ENCODE data around the gene TRIM41. TPM values are rescaled to one million over a fixed set of nuclear protein-coding genes. Genes with fewer than 3 reads are reported as not detected.

TRIM41 gene
- total and polyA plus RNA-seq, 2 experiments from 2014 or later, result 6.2 to 8.7 TPM

DNA sequence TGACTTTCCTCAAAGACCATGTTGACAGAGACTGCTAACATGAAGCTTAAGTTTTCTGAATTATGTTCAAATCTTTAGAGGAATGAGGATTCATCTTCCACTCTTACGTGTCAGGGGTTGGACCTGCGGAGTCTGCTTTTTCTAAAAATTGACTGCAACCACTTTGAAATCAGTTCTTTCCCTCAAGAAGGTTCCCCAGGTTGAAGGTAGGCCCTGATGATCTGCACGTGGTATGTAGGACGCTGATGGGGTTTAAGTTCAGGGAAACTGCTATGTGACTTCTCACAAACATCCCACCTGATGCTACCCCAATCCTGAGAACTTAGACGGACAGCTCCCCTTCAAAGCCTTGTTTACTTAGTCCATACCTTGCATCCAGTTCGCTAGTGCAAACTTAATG is 13.4 kb downstream of the TRIM41 start:
- ATAC-seq, result no peak
- Mint-ChIP-seq H3K4me3 (peak overlapping the region; percentile 8; the same call in 1 of the 3 replicates), H3K9me3 (peaks cover 6% of the 10 kb centered on the region; the same call in 1 of the 3 replicates), H3K36me3 (ENCODE audit: low read depth) (peaks cover 87% of the 10 kb centered on the region), H3K4me1 (peaks cover 32% of the 10 kb centered on the region), H3K27me3 (ENCODE audit: insufficient read depth, low read depth, poor library complexity) (peaks cover 50% of the 10 kb centered on the region), H3K27ac (no peak overlapping the region)
- H3F3A ChIP-seq (replicated peaks; ENCODE audit: low read depth), result peaks cover 68% of the 10 kb centered on the region
- peaks cover 58% of the 10 kb centered on the region for H3K36me3 ChIP-seq (ENCODE audit: insufficient read depth)
- no peak overlapping the region for H3K4me3 ChIP-seq
- peak overlapping the region; percentile 86 for H3K27ac ChIP-seq (ENCODE audit: low read depth)
- no peak overlapping the region for H2AFZ ChIP-seq
- peaks cover 56% of the 10 kb centered on the region for H4K20me1 ChIP-seq (replicated peaks; ENCODE audit: insufficient read depth)
- H3K4me1 ChIP-seq (ENCODE audit: insufficient read depth), result peaks cover 16% of the 10 kb centered on the region
- no peak for DNase-seq (ENCODE audit: low spot score)
- no peaks in the 10 kb centered on the region for H3K27me3 ChIP-seq (ENCODE audit: insufficient read depth)
- no peaks in the 10 kb centered on the region for H3K9me2 ChIP-seq (ENCODE audit: insufficient read depth)
- H3K79me2 ChIP-seq (replicated peaks; ENCODE audit: insufficient read depth), result peaks cover 34% of the 10 kb centered on the region
- TF ChIP-seq NANOG (IDR thresholded peaks at IDR 0.05; ENCODE audit: borderline replicate concordance) (no peak), POLR2AphosphoS5 (IDR thresholded peaks at IDR 0.05; ENCODE audit: low read depth) (no peak), EZH2phosphoT487 (IDR thresholded peaks at IDR 0.05; ENCODE audit: unreplicated experiment) (no peak), JUNB (IDR thresholded peaks at IDR 0.05; ENCODE audit: unreplicated experiment) (no peak), CREB1 (CRISPR knock-in tag; IDR thresholded peaks at IDR 0.05; ENCODE audit: low read depth) (no peak), CTCF (conservative IDR thresholded peaks at IDR 0.05; ENCODE audit: low read depth in 2 of 2) (no peak), REST (IDR thresholded peaks at IDR 0.05; ENCODE audit: unreplicated experiment) (no peak), STAT1 (IDR thresholded peaks at IDR 0.05; ENCODE audit: unreplicated experiment) (no peak), ZNF331 (CRISPR knock-in tag; IDR thresholded peaks at IDR 0.05; ENCODE audit: low read depth) (no peak), ZNF114 (CRISPR knock-in tag; IDR thresholded peaks at IDR 0.05) (no peak), EZH2 (IDR thresholded peaks at IDR 0.05; ENCODE audit: low read depth, unreplicated experiment) (no peak)
- TF ChIP-seq, protein P1, sequence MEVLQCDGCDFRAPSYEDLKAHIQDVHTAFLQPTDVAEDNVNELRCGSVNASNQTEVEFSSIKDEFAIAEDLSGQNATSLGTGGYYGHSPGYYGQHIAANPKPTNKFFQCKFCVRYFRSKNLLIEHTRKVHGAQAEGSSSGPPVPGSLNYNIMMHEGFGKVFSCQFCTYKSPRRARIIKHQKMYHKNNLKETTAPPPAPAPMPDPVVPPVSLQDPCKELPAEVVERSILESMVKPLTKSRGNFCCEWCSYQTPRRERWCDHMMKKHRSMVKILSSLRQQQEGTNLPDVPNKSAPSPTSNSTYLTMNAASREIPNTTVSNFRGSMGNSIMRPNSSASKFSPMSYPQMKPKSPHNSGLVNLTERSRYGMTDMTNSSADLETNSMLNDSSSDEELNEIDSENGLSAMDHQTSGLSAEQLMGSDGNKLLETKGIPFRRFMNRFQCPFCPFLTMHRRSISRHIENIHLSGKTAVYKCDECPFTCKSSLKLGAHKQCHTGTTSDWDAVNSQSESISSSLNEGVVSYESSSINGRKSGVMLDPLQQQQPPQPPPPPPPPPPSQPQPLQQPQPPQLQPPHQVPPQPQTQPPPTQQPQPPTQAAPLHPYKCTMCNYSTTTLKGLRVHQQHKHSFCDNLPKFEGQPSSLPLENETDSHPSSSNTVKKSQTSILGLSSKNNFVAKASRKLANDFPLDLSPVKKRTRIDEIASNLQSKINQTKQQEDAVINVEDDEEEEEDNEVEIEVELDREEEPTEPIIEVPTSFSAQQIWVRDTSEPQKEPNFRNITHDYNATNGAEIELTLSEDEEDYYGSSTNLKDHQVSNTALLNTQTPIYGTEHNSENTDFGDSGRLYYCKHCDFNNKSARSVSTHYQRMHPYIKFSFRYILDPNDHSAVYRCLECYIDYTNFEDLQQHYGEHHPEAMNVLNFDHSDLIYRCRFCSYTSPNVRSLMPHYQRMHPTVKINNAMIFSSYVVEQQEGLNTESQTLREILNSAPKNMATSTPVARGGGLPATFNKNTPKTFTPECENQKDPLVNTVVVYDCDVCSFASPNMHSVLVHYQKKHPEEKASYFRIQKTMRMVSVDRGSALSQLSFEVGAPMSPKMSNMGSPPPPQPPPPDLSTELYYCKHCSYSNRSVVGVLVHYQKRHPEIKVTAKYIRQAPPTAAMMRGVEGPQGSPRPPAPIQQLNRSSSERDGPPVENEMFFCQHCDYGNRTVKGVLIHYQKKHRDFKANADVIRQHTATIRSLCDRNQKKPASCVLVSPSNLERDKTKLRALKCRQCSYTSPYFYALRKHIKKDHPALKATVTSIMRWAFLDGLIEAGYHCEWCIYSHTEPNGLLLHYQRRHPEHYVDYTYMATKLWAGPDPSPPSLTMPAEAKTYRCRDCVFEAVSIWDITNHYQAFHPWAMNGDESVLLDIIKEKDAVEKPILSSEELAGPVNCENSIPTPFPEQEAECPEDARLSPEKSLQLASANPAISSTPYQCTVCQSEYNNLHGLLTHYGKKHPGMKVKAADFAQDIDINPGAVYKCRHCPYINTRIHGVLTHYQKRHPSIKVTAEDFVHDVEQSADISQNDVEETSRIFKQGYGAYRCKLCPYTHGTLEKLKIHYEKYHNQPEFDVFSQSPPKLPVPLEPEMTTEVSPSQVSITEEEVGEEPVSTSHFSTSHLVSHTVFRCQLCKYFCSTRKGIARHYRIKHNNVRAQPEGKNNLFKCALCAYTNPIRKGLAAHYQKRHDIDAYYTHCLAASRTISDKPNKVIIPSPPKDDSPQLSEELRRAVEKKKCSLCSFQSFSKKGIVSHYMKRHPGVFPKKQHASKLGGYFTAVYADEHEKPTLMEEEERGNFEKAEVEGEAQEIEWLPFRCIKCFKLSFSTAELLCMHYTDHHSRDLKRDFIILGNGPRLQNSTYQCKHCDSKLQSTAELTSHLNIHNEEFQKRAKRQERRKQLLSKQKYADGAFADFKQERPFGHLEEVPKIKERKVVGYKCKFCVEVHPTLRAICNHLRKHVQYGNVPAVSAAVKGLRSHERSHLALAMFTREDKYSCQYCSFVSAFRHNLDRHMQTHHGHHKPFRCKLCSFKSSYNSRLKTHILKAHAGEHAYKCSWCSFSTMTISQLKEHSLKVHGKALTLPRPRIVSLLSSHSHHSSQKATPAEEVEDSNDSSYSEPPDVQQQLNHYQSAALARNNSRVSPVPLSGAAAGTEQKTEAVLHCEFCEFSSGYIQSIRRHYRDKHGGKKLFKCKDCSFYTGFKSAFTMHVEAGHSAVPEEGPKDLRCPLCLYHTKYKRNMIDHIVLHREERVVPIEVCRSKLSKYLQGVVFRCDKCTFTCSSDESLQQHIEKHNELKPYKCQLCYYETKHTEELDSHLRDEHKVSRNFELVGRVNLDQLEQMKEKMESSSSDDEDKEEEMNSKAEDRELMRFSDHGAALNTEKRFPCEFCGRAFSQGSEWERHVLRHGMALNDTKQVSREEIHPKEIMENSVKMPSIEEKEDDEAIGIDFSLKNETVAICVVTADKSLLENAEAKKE (CRISPR knock-in tag; IDR thresholded peaks at IDR 0.05), result no peak
- TF ChIP-seq, protein P2, sequence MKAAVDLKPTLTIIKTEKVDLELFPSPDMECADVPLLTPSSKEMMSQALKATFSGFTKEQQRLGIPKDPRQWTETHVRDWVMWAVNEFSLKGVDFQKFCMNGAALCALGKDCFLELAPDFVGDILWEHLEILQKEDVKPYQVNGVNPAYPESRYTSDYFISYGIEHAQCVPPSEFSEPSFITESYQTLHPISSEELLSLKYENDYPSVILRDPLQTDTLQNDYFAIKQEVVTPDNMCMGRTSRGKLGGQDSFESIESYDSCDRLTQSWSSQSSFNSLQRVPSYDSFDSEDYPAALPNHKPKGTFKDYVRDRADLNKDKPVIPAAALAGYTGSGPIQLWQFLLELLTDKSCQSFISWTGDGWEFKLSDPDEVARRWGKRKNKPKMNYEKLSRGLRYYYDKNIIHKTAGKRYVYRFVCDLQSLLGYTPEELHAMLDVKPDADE (IDR thresholded peaks at IDR 0.05), result no peak
- H3K4me2 ChIP-seq, result no peak overlapping the region

Data from GM23338 (cell line).